Measurements from ENCODE around the gene WSCD2.

Gene WSCD2

DNA sequence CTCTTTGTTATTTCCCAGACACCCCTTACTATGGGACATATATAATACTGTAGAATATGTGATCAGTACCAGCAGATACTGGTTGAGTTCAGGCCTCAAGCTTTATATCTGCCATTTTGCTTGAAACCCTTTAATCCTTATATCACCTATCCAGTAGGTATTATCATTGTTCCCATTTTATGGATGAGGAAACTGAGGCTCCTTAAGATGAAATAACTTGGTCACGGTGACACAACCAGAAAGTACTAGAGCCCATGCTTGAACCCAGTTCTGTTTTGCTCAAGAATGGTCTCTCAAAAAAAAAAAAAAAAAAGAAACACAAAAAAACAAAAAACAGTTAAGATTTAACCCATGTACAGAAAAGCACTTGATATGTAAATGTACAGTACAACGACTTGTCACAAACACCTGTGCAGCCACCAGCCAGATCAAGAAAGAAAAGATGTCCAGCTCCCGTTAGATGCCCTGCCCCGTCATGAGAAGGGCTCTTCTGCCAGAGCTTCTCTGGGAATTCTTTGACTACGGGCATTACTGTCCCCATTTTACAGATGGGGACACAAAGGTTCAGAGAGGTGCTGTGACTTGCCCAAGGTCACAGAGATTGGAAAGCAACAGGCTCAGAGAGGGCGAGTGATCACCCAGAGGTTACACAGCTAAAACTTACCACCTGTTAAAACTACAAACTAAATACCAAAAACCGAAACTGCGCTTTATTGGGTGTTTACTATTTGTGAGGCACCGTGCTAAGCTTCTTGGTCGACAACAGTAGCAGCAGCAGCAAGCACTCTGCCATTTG is 669 bp upstream of the WSCD2 start:
- DNase-seq (ENCODE audit: low read depth): no peak

- no peak for DNase-seq (ENCODE audit: low read depth)
Observed at GRCh38 chr12:108131035-108131434, 1.9 kb downstream of the WSCD2 start.

DNA sequence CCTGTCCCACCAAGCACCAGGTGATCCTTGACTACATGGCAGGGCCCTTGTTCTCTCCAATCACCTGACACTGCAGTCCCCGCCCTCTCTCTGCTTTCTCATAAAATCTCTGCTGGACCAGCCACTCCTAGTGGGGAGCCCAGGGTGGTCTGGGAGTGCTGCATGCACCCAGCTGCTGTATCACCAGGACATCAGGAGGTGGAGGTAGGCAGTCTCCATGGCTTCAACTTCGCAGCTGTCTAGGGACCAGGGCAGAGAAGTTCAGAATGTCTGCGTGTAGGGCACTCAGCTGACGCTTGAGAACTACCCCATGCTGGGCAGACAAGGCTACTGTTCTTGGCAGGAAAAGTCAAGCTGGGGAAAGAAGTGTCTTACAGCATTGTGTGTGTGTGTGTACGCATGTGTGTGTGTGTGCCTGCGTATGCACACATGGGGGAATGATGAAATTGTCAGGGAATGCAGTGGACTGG is 2.6 kb downstream of the WSCD2 start:
- DNase-seq (ENCODE audit: low read depth): no peak

DNA sequence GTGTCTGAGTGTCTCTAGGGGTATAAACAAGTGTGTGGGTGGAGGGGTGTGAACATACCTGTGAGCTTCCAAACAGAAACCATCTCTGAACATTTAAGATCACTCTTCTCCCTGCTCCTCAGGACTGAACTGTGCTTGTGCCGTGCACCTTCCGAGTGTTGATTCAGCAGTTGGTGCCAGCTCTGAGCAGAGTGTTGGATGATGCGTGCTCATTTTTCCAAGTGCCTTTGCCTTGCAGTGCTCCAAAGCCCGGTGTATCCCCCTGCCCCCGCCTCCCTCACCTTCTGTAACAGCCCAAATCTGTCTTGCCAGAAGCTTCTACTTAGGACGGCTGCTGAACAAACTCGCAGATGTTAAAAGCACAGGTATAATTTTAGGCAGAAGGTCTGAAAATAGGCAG is 4.4 kb downstream of the WSCD2 start:
- DNase-seq (ENCODE audit: low read depth): no peak

- DNase-seq (ENCODE audit: low read depth): no peak
Observed at GRCh38 chr12:108134744-108135143, 5.7 kb downstream of the WSCD2 start.

DNA sequence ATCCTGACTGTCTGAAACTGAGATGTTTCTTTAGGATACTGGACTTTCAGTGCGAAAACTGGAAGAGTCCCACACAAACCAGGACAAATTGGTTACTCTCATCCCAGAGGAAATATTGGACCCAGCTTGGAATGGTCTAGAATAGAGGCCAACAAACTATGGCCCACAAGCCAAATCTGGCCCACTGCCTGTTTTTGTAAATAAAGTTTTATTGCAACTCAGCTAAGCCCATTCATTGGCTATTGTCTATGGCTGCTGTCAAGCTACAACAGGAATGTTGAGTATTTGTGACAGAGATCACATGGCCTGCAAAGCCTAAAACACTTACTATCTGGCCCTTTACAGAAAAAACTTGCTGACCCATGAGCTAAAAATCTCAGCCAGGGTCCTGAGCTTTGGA is 6.5 kb downstream of the WSCD2 start:
- no peak for DNase-seq (ENCODE audit: low read depth)

DNA sequence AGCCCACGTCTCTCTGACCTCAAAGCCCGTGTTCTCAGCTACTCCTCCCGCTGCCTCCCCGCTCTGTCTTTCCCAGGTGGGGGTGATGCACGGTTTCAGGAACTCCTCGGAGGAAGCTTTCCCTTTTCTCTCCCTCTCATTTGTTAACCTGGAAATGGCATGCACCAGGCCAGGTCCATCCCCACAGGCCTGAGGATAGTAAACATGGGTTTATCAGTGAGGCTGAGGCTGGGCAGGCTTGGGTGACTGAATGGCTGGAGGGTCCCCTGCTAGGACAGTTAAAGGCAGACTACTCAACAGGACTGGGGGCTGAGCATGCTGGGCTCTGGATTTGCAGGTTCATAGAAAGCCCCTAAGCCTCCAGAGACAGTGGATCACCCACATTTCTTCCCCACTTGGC is 7.6 kb downstream of the WSCD2 start:
- no peak for DNase-seq (ENCODE audit: low read depth)

- no peak for DNase-seq (ENCODE audit: low read depth)
Observed at GRCh38 chr12:108139454-108139853, 10.4 kb downstream of the WSCD2 start.

GRCh38 chr12:108140501-108140900 is 11.4 kb downstream of the WSCD2 start:
- DNase-seq (ENCODE audit: low read depth): no peak

DNA sequence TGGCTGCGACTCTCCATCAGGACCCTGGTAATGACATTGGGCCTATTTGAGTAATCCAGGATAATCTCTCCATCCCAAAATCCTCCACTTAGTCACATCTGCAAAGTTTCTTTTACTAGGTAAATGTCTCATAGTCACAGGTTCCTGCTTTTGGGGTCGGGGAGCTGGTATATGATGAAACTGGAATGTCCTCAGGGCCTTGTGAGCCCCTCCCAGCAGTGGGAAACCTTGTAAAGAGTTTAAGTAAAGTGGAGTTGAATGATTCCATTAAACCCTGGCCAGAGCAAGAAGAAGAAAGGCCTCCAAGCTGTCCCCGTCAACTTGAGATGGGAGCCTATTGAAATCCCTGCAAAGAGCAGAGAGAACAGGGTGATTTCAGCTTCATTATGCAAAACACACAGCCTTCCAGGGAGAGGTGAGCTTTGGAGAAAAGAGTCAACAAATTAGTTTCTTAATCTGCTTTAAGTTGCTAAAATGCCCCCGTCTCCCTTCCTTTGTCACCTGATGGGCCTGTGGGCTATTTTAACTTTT is 12.6 kb downstream of the WSCD2 start:
- no peak for DNase-seq (ENCODE audit: low read depth)

- no peak for DNase-seq (ENCODE audit: low read depth)
Observed at GRCh38 chr12:108143144-108143543, 14.1 kb downstream of the WSCD2 start.

- no peak for DNase-seq (ENCODE audit: low read depth)
Observed at GRCh38 chr12:108144080-108144479, 15.0 kb downstream of the WSCD2 start.

DNA sequence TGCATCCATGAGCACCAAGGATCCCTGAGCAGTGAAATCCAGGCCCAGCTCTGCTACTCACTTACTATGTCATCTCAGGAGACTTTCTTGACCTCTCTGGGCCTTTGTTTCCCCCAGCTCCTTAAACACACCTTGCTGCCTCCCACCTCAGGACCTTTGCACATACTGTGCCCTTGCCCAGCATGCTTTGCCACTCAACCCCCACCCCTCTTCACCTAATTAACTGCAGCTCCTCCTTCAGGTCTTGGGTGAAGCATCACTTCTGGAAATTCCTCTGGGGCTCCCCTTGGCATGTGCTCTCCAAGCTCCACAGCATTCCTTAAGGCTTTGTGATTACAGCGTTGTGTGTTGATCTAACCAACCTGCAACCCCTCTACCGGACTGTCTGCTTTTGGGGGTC is 15.9 kb downstream of the WSCD2 start:
- no peak for DNase-seq (ENCODE audit: low read depth)

GRCh38 chr12:108146035-108146893 is 17.2 kb downstream of the WSCD2 start:
- no peak for DNase-seq (ENCODE audit: low read depth)

GRCh38 chr12:108147279-108147678 is 18.2 kb downstream of the WSCD2 start:
- DNase-seq (ENCODE audit: low read depth): no peak

- no peak for DNase-seq (ENCODE audit: low read depth)
Observed at GRCh38 chr12:108148521-108149074, 19.5 kb downstream of the WSCD2 start.

- DNase-seq (ENCODE audit: low read depth): no peak
Observed at GRCh38 chr12:108150436-108150835, 21.3 kb downstream of the WSCD2 start.

GRCh38 chr12:108151533-108152169 is 22.6 kb downstream of the WSCD2 start:
- no peak for DNase-seq (ENCODE audit: low read depth)

- no peak for DNase-seq (ENCODE audit: low read depth)
Observed at GRCh38 chr12:108152170-108152538, 23.1 kb downstream of the WSCD2 start.

- DNase-seq (ENCODE audit: low read depth): no peak
Observed at GRCh38 chr12:108156717-108157116, 27.6 kb downstream of the WSCD2 start.

- no peak for DNase-seq (ENCODE audit: low read depth)
Observed at GRCh38 chr12:108157870-108158459, 28.9 kb downstream of the WSCD2 start.

DNA sequence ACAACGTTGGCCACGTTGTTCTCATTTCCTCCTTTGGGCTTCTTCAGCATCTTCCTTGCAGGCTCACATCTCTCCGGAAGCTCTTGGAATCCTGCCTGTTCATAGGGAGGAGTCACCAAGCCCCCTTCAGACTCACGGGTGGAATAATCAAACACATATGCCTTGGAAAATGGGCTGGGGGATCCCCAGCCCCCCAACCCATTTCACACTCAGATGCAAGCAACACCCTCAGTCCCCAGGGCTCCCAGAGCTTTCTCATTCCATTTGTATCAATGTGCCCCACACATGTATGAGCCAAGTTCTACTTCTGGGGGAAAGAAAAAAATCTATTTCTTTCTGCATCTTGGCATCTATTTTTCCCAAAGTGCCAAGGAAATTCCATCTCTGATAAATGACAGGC is 33.1 kb downstream of the WSCD2 start:
- no peak for DNase-seq (ENCODE audit: low read depth)

All from activated T-helper 9 cell treated with anti-CD3 and anti-CD28 coated beads, Interleukin-2, amount 50 U/mL, for 16 hours (primary cell).